Keratinocyte (primary cell): ENCODE data around the gene CCL17. TPM values are rescaled to one million over a fixed set of nuclear protein-coding genes. Genes with fewer than 3 reads are reported as not detected.

Experiments
- DNase-seq: peaks from one replicate; pipeline ENCODE4 v3.0.0-alpha.2; 2011; ENCODE audit warnings: low read depth, missing footprints, low spot score
- FAIRE-seq: peaks from 2 replicates; lab custom pipeline; 2011; peaks lifted over from hg19 to GRCh38; lab: Jason Lieb, UNC
- H2AFZ ChIP-seq: 2 replicates; pipeline ENCODE4 v1.6.0; 2012; ENCODE audit warnings: low read length, control low read depth, inconsistent platforms; ENCODE audit not compliant: control insufficient read depth
- H3K27ac ChIP-seq: 2 replicates; pipeline ENCODE4 v1.5.1; 2011; ENCODE audit warnings: low read length; ENCODE audit not compliant: control insufficient read depth, insufficient read depth
- H3K27me3 ChIP-seq: 3 replicates; pipeline ENCODE4 v1.6.0; 2011; ENCODE audit warnings: low read length; ENCODE audit not compliant: control insufficient read depth, insufficient read depth; ENCODE audit errors: extremely low read depth
- H3K36me3 ChIP-seq, 2 experiments: 2 replicates in 1 of 2; 3 replicates in 1 of 2; pipeline ENCODE4 v1.5.1; 2011; ENCODE audit warnings: low read length in 2 of 2, mild to moderate bottlenecking in 1 of 2; ENCODE audit not compliant: control insufficient read depth in 2 of 2, insufficient read depth in 2 of 2; ENCODE audit errors: extremely low read depth in 1 of 2
- H3K4me1 ChIP-seq: 3 replicates; pipeline ENCODE4 v1.5.1; 2011; ENCODE audit warnings: low read length; ENCODE audit not compliant: control insufficient read depth, insufficient read depth; ENCODE audit errors: extremely low read depth
- H3K4me2 ChIP-seq: 3 replicates; pipeline ENCODE4 v1.6.0; 2011; ENCODE audit warnings: low read depth, low read length; ENCODE audit not compliant: control insufficient read depth, insufficient read depth; ENCODE audit errors: extremely low read depth
- H3K4me3 ChIP-seq, 3 experiments: fragments of 200-600 bp in 1 of 3; sonication (generic) in 1 of 3; 2 replicates in 2 of 3; 3 replicates in 1 of 3; pipeline ENCODE4 v1.5.1; 2011 to 2016; ENCODE audit warnings: low read length in 3 of 3, mild to moderate bottlenecking in 3 of 3, control low read depth in 2 of 3, inconsistent platforms in 1 of 3, low read depth in 1 of 3, mixed read lengths in 1 of 3, mixed run types in 1 of 3, moderate library complexity in 1 of 3; ENCODE audit not compliant: control insufficient read depth in 2 of 3, insufficient read depth in 2 of 3; ENCODE audit errors: extremely low read depth in 1 of 3
- H3K79me2 ChIP-seq: 2 replicates; pipeline ENCODE4 v1.6.0; 2012; ENCODE audit warnings: low read length; ENCODE audit not compliant: control insufficient read depth, insufficient read depth
- H3K9ac ChIP-seq: 3 replicates; pipeline ENCODE4 v1.6.0; 2011; ENCODE audit warnings: low read length; ENCODE audit not compliant: control insufficient read depth, insufficient read depth; ENCODE audit errors: extremely low read depth
- H3K9me1 ChIP-seq: 3 replicates; pipeline ENCODE4 v1.6.0; 2011; ENCODE audit warnings: low read length; ENCODE audit not compliant: control insufficient read depth, insufficient read depth; ENCODE audit errors: extremely low read depth
- H3K9me3 ChIP-seq: 2 replicates; pipeline ENCODE4 v1.5.1; 2012; ENCODE audit warnings: low read depth, low read length; ENCODE audit not compliant: control insufficient read depth
- H4K20me1 ChIP-seq: 3 replicates; pipeline ENCODE4 v1.6.0; 2011; ENCODE audit warnings: low read length; ENCODE audit not compliant: control insufficient read depth, insufficient read depth; ENCODE audit errors: extremely low read depth
- EZH2 ChIP-seq: IDR thresholded peaks from one replicate; pipeline ENCODE4 v1.6.1; 2012; ENCODE audit warnings: inconsistent platforms, mild to moderate bottlenecking, low read length, moderate library complexity
- dilution Hi-C: fragments of 300-500 bp; cut with MboI; formaldehyde crosslinking; loops from one replicate; pipeline ENCODE4 v1.7.0; 2020; ENCODE audit warnings: low sequenced_read_pairs; ENCODE audit not compliant: extremely low pct_ligation_motif_present
- polyA plus RNA-seq, 5 experiments: library from polyadenylated mRNA; depleted of rRNA in 3 of 5; stranded (reverse) in 3 of 5; stranded (forward) in 1 of 5; unstranded in 1 of 5; fragments of >200 nt; gene quantifications; 1 replicate in 1 of 5; 2 replicates in 3 of 5; 3 replicates in 1 of 5; pipeline versions ENCODE4 v1.2.1 to v1.2.3, GENCODE V29; 2011 to 2012; ENCODE audit warnings: missing spikeins in 2 of 5, low read depth in 1 of 5, low replicate concordance in 1 of 5
- TF ChIP-seq, protein P1 (sequence below), 3 experiments: IDR thresholded peaks in 1 of 3; conservative IDR thresholded peaks in 1 of 3; optimal IDR thresholded peaks in 1 of 3; 2 replicates in 2 of 3; 3 replicates in 1 of 3; pipeline versions ENCODE3 to v1.5.1; 2011; ENCODE audit warnings: low read length in 3 of 3, mild to moderate bottlenecking in 3 of 3, moderate library complexity in 2 of 3, control low read depth in 1 of 3, inconsistent platforms in 1 of 3; ENCODE audit not compliant: insufficient read depth in 2 of 3; ENCODE audit errors: extremely low read depth in 1 of 3

Gene CCL17
- polyA plus RNA-seq, 1 donor (not counting 4 experiments of a cell fraction or from before 2014, with no cell fraction given) = not detected

DNA sequence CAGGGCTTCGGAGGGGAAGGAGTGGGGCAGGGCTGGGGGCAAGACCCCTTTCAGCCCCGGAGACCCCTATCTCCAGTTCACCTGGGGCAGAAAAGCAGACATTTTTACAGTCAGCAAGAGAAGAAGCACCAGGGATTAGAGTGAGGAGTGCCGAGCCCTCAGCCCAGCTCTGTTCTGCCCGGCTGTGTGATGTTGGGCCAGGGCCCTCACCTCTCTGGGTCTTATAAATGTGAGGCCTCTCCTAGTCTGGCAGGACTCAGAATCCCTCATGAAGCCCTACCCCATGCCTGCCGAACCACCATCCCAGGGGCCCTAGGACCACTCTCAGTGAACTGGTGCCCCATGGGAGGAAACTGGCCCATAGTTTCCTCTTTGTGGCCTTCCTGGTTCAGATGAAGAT is 19.5 kb upstream of the CCL17 start:
- Histone ChIP-seq H3K9me1 (no peaks in the 10 kb centered on the region), H3K4me1 (peaks cover 23% of the 10 kb centered on the region), H3K9me3 (no peaks in the 10 kb centered on the region), H3K27me3 (no peaks in the 10 kb centered on the region), H3K36me3 (no peaks in the 10 kb centered on the region), H3K79me2 (no peaks in the 10 kb centered on the region), H3K4me2 (no peak overlapping the region), H3K27ac (no peak overlapping the region), H2AFZ (no peak overlapping the region), H3K9ac (no peak overlapping the region), H3K4me3 (no peak overlapping the region), H4K20me1 (no peaks in the 10 kb centered on the region)
- dilution Hi-C loops = no loop called here
- DNase-seq = no peak
- TF ChIP-seq, protein P1, sequence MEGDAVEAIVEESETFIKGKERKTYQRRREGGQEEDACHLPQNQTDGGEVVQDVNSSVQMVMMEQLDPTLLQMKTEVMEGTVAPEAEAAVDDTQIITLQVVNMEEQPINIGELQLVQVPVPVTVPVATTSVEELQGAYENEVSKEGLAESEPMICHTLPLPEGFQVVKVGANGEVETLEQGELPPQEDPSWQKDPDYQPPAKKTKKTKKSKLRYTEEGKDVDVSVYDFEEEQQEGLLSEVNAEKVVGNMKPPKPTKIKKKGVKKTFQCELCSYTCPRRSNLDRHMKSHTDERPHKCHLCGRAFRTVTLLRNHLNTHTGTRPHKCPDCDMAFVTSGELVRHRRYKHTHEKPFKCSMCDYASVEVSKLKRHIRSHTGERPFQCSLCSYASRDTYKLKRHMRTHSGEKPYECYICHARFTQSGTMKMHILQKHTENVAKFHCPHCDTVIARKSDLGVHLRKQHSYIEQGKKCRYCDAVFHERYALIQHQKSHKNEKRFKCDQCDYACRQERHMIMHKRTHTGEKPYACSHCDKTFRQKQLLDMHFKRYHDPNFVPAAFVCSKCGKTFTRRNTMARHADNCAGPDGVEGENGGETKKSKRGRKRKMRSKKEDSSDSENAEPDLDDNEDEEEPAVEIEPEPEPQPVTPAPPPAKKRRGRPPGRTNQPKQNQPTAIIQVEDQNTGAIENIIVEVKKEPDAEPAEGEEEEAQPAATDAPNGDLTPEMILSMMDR (optimal IDR thresholded peaks at IDR 0.05 in 1 of 3, IDR thresholded peaks at IDR 0.05 in 1 of 3, conservative IDR thresholded peaks at IDR 0.05 in 1 of 3; ENCODE audit: extremely low read depth in 1 of 3, insufficient read depth in 2 of 3, low read length in 3 of 3) = no peak
- no peak for FAIRE-seq

DNA sequence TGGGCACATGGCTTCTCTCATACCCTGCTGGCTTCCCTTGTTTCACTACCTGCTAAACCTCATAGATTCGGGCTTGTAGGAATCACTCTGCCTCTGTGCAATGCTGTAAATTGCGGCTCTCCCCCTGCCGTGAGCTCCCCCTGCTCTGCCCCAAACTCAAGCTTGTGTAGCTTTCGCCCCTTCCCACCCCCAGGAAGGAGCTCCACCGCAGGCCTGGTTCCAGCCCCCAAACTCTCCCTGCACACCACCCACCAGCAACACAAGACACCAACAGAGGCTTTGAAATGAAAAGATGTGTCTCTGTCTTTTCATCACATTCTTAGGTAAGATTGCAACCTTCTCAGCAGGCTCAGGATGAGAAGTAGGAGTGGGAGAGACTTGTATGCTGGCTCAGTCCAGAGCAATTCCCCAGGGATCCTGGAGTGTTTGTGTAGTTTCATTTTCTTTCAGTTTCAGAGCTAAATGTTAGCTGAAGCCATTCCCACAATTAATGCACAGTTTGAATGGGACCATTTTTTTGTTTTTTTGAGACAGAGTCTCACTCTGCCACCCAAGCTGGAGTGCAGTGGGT is 18.1 kb upstream of the CCL17 start:
- H3K27me3 ChIP-seq = peaks cover 6% of the 10 kb centered on the region
- H3K9me1 ChIP-seq = no peaks in the 10 kb centered on the region
- no peak overlapping the region for H3K9ac ChIP-seq
- no peaks in the 10 kb centered on the region for H3K79me2 ChIP-seq
- no peak overlapping the region for H2AFZ ChIP-seq
- FAIRE-seq (no peak), DNase-seq (no peak)
- H3K4me3 ChIP-seq = no peak overlapping the region
- dilution Hi-C loops = no loop called here
- H3K4me2 ChIP-seq = no peak overlapping the region
- H3K4me1 ChIP-seq = peaks cover 19% of the 10 kb centered on the region
- TF ChIP-seq, protein P1 (optimal IDR thresholded peaks at IDR 0.05 in 1 of 3, IDR thresholded peaks at IDR 0.05 in 1 of 3, conservative IDR thresholded peaks at IDR 0.05 in 1 of 3; ENCODE audit: extremely low read depth in 1 of 3, insufficient read depth in 2 of 3, low read length in 3 of 3) = no peak
- TF ChIP-seq EZH2 = no peak
- no peaks in the 10 kb centered on the region for H3K9me3 ChIP-seq
- H3K36me3 ChIP-seq = no peaks in the 10 kb centered on the region
- H4K20me1 ChIP-seq = no peaks in the 10 kb centered on the region
- H3K27ac ChIP-seq = no peak overlapping the region
